ENCODE measurements around the gene HPN.

The HPN gene

GRCh38 chr19:35108730-35109129, 67.2 kb downstream of the HPN start:
- no peak for DNase-seq

GRCh38 chr19:35109395-35110112, 68.0 kb downstream of the HPN start:
- DNase-seq, result no peak

GRCh38 chr19:35110974-35111373, 69.5 kb downstream of the HPN start:
- no peak for DNase-seq

- no peak for DNase-seq
Observed at GRCh38 chr19:35112995-35113688, 71.6 kb downstream of the HPN start.

- DNase-seq, result peak; percentile 86
Observed at GRCh38 chr19:35114353-35115176, 73.0 kb downstream of the HPN start.

GRCh38 chr19:35115177-35115951, 73.8 kb downstream of the HPN start, which contains the start of gene FXYD3:
TSS of gene FXYD3 (plus strand) at chr19:35115823. CDS start at chr19:35119377, 3,554 bp downstream.
- DNase-seq, result peak; percentile 67
